OCI-LY3 (cell line): ENCODE data around the gene SLC6A20.

Source experiments
- CTCF ChIP-seq: fragments of 200-600, 300-600 bp; sonication (generic); IDR thresholded peaks from 2 replicates; pipeline ENCODE4 v1.5.1; 2014; ENCODE audit warnings: antibody characterized with exemption, low read length, low read depth
- EZH2phosphoT487 ChIP-seq: fragments of 200-600 bp; shearing (Covaris generic); IDR thresholded peaks from 2 replicates; pipeline ENCODE4 v1.6.1; 2018; ENCODE audit warnings: antibody characterized with exemption, mixed run types, low read depth

GRCh38 chr3:45771166-45771775 lies 25.1 kb downstream of the SLC6A20 start:
- TF ChIP-seq CTCF (no peak), EZH2phosphoT487 (no peak)
